Measurements from ENCODE around the gene NFIA. TPM values are rescaled to one million over a fixed set of nuclear protein-coding genes. Genes with fewer than 3 reads are reported as not detected.

The NFIA gene
- total and polyA plus RNA-seq, 10 of the 15 experiments (the other 5 are each of a cell fraction or from before 2014, with no cell fraction given): 0.10 to 0.16 TPM; not detected in 8

DNA sequence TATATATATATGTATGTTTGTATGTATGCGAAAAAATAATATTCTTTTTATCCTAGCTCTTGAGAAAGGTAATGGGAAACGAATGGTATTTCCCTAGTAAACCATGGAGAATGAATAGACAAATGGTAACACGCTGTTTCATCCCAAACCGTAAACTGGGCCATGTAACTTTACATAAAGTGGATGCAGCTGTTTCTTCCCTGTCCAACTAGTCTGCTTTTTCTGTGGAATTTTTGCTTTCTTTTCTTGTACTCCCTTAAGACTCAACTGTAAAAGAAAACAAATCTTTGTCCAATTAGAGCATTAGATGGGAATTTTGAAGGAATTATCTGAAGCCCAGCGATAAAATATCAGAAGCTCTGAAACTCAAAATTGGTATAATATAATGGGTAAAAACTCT lies 198.1 kb downstream of the NFIA start:
- H3K9me3 ChIP-seq (replicated peaks; ENCODE audit: control insufficient read depth, insufficient read depth, low read length): no peaks in the 10 kb centered on the region
- CTCF ChIA-PET: interaction anchor here (0.7 kb wide), 1 partner anchor 13 kb away, joined by 3 read pairs; no protein-coding TSS in a partner anchor
- SMC1A ChIA-PET (ENCODE audit: uncharacterized antibody, unreplicated experiment): no interaction called here
- H3K4me2 ChIP-seq (ENCODE audit: control insufficient read depth, insufficient read depth): no peak overlapping the region
- POLR2A ChIA-PET: no interaction called here
- H3K9ac ChIP-seq (ENCODE audit: control insufficient read depth, insufficient read depth, low read length): no peak overlapping the region
- in situ Hi-C loops (cut with MboI) (no loop called here), intact Hi-C loops (cut with micrococcal nuclease; ENCODE audit: unreplicated experiment) (no loop called here)
- FAIRE-seq (no peak), ATAC-seq (no peak), DNase-seq (ENCODE audit: low read depth, low spot score) (no peak)
- no peak overlapping the region for H2AFZ ChIP-seq (ENCODE audit: control insufficient read depth, low read depth, low read length)
- no peaks in the 10 kb centered on the region for H3K27me3 ChIP-seq (replicated peaks in 1 of 2; ENCODE audit: control insufficient read depth in 2 of 2, insufficient read depth in 2 of 2, low read length in 1 of 2)
- H4K20me1 ChIP-seq (ENCODE audit: control insufficient read depth, insufficient read depth): no peaks in the 10 kb centered on the region
- no peak overlapping the region for H3K4me3 ChIP-seq
- no TSS peak for BruUV-seq (replicated peaks)
- RAD21 ChIA-PET (ENCODE audit: unreplicated experiment): no interaction called here
- no peak overlapping the region for H3K27ac ChIP-seq (ENCODE audit: control insufficient read depth, insufficient read depth)
- no peak for TF ChIP-seq NRF1 (conservative IDR thresholded peaks at IDR 0.05; ENCODE audit: low read depth, low read length)
- no peak for TF ChIP-seq CHD1 (IDR thresholded peaks at IDR 0.05; ENCODE audit: low read depth, low read length)
- no peak for TF ChIP-seq ZNF24 (IDR thresholded peaks at IDR 0.05)
- no peak for TF ChIP-seq BRCA1 (IDR thresholded peaks at IDR 0.05; ENCODE audit: low read depth, low read length)
- no peak for TF ChIP-seq RAD51 (IDR thresholded peaks at IDR 0.05)
- no peak for TF ChIP-seq FOS (IDR thresholded peaks at IDR 0.05; ENCODE audit: borderline replicate concordance, extremely low read depth, insufficient read length)
- no peak for TF ChIP-seq BMI1 (IDR thresholded peaks at IDR 0.05; ENCODE audit: borderline replicate concordance)
- TF ChIP-seq WRNIP1 (IDR thresholded peaks at IDR 0.05; ENCODE audit: borderline replicate concordance, low read depth, low read length): no peak
- no peak for TF ChIP-seq ZNF274 (IDR thresholded peaks at IDR 0.05; ENCODE audit: insufficient read depth, insufficient read length)
- TF ChIP-seq CREM (IDR thresholded peaks at IDR 0.05; ENCODE audit: low read depth): no peak
- no peak for TF ChIP-seq CREB1 (IDR thresholded peaks at IDR 0.05; ENCODE audit: low read depth)
- TF ChIP-seq NFYB (IDR thresholded peaks at IDR 0.05; ENCODE audit: insufficient read depth, low read depth, low read length): no peak
- H3K79me2 ChIP-seq (ENCODE audit: control insufficient read depth, insufficient read depth, low read length): no peaks in the 10 kb centered on the region
- peaks cover 4% of the 10 kb centered on the region; the same call in 1 of the 2 replicates for H3K4me1 ChIP-seq (ENCODE audit: control insufficient read depth, insufficient read depth, low read length)
- 63% methylated on average over 5 of the region's 5 CpGs for WGBS (ENCODE audit: insufficient coverage, insufficient replicate concordance, low lambda C conversion rate, missing lambda C conversion rate)
- no peaks in the 10 kb centered on the region for H3K36me3 ChIP-seq (ENCODE audit: control insufficient read depth in 2 of 2, insufficient read depth in 2 of 2, low read length in 1 of 2)

All from GM12878 (cell line).